NCI-H1048 (cell line): ENCODE data around the gene MYOF.
"Not testable (repeated sequence)": the region's sequence is repeated elsewhere in the genome, so short reads cannot be mapped to it uniquely, and the experiment has no call there.

Experiments
- DNase-seq: peaks from one replicate; lab custom pipeline; 2025; lab: John Stamatoyannopoulos, UW

MYOF gene

GRCh38 chr10:93457511-93457910 is 24.6 kb downstream of the MYOF start:
- no peak for DNase-seq

- no peak for DNase-seq
Observed at GRCh38 chr10:93456480-93456879, 25.7 kb downstream of the MYOF start.

- no peak for DNase-seq
Observed at GRCh38 chr10:93454736-93455135, 27.4 kb downstream of the MYOF start.

- DNase-seq: no peak
Observed at GRCh38 chr10:93454146-93454545, 28.0 kb downstream of the MYOF start.

GRCh38 chr10:93452143-93452542 is 30.0 kb downstream of the MYOF start:
- DNase-seq: no peak

- DNase-seq: no peak
Observed at GRCh38 chr10:93451244-93451947, 30.7 kb downstream of the MYOF start.

- DNase-seq: no peak
Observed at GRCh38 chr10:93447970-93448369, 34.2 kb downstream of the MYOF start.

GRCh38 chr10:93447019-93447418 is 35.1 kb downstream of the MYOF start:
- DNase-seq: no peak

GRCh38 chr10:93445978-93446720 is 36.0 kb downstream of the MYOF start:
- DNase-seq: no peak

GRCh38 chr10:93445097-93445960 is 36.8 kb downstream of the MYOF start:
- peak; percentile 18 for DNase-seq

- DNase-seq: no peak
Observed at GRCh38 chr10:93443481-93443880, 38.7 kb downstream of the MYOF start.

- not testable (repeated sequence) for DNase-seq
Observed at GRCh38 chr10:93442721-93443120, 39.4 kb downstream of the MYOF start.

- no peak for DNase-seq
Observed at GRCh38 chr10:93440591-93441091, 41.5 kb downstream of the MYOF start.

- no peak for DNase-seq
Observed at GRCh38 chr10:93438613-93439253, 43.4 kb downstream of the MYOF start.

- no peak for DNase-seq
Observed at GRCh38 chr10:93437946-93438612, 44.1 kb downstream of the MYOF start.

GRCh38 chr10:93437086-93437945 is 44.8 kb downstream of the MYOF start:
- no peak for DNase-seq

- DNase-seq: no peak
Observed at GRCh38 chr10:93436591-93437085, 45.5 kb downstream of the MYOF start.

GRCh38 chr10:93435621-93436397 is 46.3 kb downstream of the MYOF start:
- DNase-seq: no peak

- DNase-seq: no peak
Observed at GRCh38 chr10:93434991-93435491, 47.1 kb downstream of the MYOF start.
